Measurements from ENCODE around the gene AZIN2. TPM values are rescaled to one million over a fixed set of nuclear protein-coding genes. Genes with fewer than 3 reads are reported as not detected.
A peak's percentile ranks its signal among the peaks of the same experiment; 100 is the strongest.

Gene AZIN2
- total RNA-seq, 2 experiments from 2014 or later = 0.27 to 0.63 TPM

DNA sequence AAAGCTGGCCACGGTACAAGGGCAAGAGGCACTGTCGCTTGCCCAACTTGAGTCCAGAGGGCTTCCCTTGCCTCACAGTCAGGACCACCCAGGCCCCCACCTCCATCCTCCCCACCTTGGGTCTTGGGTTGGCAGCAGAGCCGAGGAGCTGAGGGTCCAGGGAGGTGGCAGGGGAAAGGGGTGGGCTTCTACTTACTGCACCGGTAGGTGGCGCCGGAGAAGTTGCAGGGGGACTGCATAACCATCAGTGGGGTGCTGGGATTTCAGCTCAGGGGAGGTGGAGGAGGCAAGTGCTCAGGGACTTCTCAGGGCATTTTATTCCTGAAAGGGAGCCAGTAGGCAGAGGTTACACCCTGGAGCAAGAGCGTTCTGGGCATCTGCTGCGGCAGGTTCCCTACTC, 56.8 kb downstream of the AZIN2 start:
- no peak overlapping the region for H3K4me2 ChIP-seq (ENCODE audit: low read length)
- H3K4me1 ChIP-seq (ENCODE audit: insufficient read depth, low read length, poor library complexity, severe bottlenecking) = no peaks in the 10 kb centered on the region
- intact Hi-C loops (cut with micrococcal nuclease; ENCODE audit: unreplicated experiment) = loop anchor here (1.0 kb wide), 2 partner anchors 161 to 230 kb away; no protein-coding TSS in a partner anchor
- BruUV-seq (replicated peaks) = no TSS peak
- no peaks in the 10 kb centered on the region for H3K9me2 ChIP-seq (ENCODE audit: insufficient read depth, low read length)
- ChIA-PET CTCF (ENCODE audit: unreplicated experiment) (interaction anchor here (1.5 kb wide), 1 partner anchor 158 kb away, joined by 4 read pairs; no protein-coding TSS in a partner anchor), POLR2A (interaction anchor here (1.2 kb wide), 1 partner anchor 11 kb away, joined by 3 read pairs; no protein-coding TSS in a partner anchor)
- no peaks in the 10 kb centered on the region for H3K9me3 ChIP-seq (ENCODE audit: low read length)
- H3K36me3 ChIP-seq (ENCODE audit: insufficient read depth, low read length) = no peaks in the 10 kb centered on the region
- H4K20me1 ChIP-seq (ENCODE audit: insufficient read depth, low read length) = no peaks in the 10 kb centered on the region
- no peak overlapping the region for H3K27ac ChIP-seq (ENCODE audit: low read depth, low read length, poor library complexity, severe bottlenecking)
- no peak overlapping the region for H3K4me3 ChIP-seq (ENCODE audit: low read depth, low read length, poor library complexity, severe bottlenecking)
- peak; percentile 65 for DNase-seq (ENCODE audit: low spot score)
- no peaks in the 10 kb centered on the region for H3K79me2 ChIP-seq (ENCODE audit: insufficient read depth, low read depth, low read length)
- TF ChIP-seq EZH2phosphoT487 (IDR thresholded peaks at IDR 0.05; ENCODE audit: borderline replicate concordance, low read depth, low read length) = no peak
- TF ChIP-seq, protein P1, sequence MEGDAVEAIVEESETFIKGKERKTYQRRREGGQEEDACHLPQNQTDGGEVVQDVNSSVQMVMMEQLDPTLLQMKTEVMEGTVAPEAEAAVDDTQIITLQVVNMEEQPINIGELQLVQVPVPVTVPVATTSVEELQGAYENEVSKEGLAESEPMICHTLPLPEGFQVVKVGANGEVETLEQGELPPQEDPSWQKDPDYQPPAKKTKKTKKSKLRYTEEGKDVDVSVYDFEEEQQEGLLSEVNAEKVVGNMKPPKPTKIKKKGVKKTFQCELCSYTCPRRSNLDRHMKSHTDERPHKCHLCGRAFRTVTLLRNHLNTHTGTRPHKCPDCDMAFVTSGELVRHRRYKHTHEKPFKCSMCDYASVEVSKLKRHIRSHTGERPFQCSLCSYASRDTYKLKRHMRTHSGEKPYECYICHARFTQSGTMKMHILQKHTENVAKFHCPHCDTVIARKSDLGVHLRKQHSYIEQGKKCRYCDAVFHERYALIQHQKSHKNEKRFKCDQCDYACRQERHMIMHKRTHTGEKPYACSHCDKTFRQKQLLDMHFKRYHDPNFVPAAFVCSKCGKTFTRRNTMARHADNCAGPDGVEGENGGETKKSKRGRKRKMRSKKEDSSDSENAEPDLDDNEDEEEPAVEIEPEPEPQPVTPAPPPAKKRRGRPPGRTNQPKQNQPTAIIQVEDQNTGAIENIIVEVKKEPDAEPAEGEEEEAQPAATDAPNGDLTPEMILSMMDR (conservative IDR thresholded peaks at IDR 0.05; ENCODE audit: low read length) = peak; percentile 86
- H2AFZ ChIP-seq (ENCODE audit: low read length) = no peak overlapping the region

DNA sequence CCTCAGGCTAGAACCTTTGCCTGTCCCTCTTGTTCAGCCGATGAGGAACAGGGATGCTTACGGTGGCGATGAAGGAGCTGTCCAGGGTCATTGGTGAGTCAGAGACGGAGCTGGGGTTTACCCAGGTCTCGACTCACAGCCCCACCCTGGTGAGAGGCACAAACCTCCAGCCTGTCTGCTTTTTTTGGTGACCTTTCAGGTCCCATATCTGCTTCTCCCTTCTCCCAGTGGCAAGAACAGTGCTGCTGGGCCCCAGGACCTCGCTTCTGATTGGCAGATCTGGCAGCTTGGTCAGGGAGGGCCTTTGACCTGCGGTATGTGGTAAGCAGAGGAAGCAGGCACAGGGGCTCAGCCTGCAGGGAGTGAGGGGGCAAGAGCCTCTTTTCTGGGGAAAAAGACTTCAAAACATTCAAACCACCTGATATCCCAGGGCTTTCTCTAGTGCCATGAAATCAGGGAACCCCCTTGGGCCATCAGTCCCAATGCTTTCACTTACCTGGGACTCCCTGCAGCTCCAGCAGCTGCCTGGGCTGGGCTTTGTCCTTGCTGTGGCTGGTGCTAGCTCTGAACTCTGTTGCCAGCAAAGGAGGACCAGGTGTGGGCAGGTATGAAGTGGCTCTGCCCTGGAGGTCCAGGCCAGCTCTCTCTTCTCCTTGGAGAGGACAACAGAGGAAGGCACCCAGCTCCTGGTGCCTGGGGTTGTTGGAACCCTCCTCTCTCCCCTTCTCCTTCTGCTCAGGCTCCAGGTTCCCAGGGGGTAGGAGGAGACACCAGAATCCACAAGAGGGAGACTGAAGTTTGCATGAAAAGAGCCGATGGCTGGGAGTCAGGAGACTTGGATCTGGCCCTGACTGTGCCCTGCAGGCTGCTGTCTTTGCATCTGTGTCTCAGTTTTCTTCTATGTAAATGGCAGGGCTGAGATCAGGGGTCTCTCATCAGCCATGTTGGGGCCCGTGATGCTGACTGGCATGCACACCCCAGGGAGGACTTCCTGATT, 59.5 kb downstream of the AZIN2 start:
- H3K9me3 ChIP-seq (ENCODE audit: low read length) = no peaks in the 10 kb centered on the region
- DNase-seq (ENCODE audit: low spot score) = no peak
- H2AFZ ChIP-seq (ENCODE audit: low read length) = no peak overlapping the region
- CTCF ChIA-PET (ENCODE audit: unreplicated experiment) = no interaction called here
- no peak overlapping the region for H3K4me2 ChIP-seq (ENCODE audit: low read length)
- H3K4me1 ChIP-seq (ENCODE audit: insufficient read depth, low read length, poor library complexity, severe bottlenecking) = no peaks in the 10 kb centered on the region
- POLR2A ChIA-PET = no interaction called here
- H3K4me3 ChIP-seq (ENCODE audit: low read depth, low read length, poor library complexity, severe bottlenecking) = no peak overlapping the region
- no peaks in the 10 kb centered on the region for H4K20me1 ChIP-seq (ENCODE audit: insufficient read depth, low read length)
- H3K79me2 ChIP-seq (ENCODE audit: insufficient read depth, low read depth, low read length) = no peaks in the 10 kb centered on the region
- no peaks in the 10 kb centered on the region for H3K36me3 ChIP-seq (ENCODE audit: insufficient read depth, low read length)
- no TSS peak for BruUV-seq (replicated peaks)
- no peak overlapping the region for H3K27ac ChIP-seq (ENCODE audit: low read depth, low read length, poor library complexity, severe bottlenecking)
- intact Hi-C loops (cut with micrococcal nuclease; ENCODE audit: unreplicated experiment) = no loop called here
- TF ChIP-seq, protein P1 (conservative IDR thresholded peaks at IDR 0.05; ENCODE audit: low read length) = no peak
- TF ChIP-seq EZH2phosphoT487 (IDR thresholded peaks at IDR 0.05; ENCODE audit: borderline replicate concordance, low read depth, low read length) = no peak
- no peaks in the 10 kb centered on the region for H3K9me2 ChIP-seq (ENCODE audit: insufficient read depth, low read length)

- H3K4me2 ChIP-seq (ENCODE audit: low read length) = no peak overlapping the region
- no peaks in the 10 kb centered on the region for H4K20me1 ChIP-seq (ENCODE audit: insufficient read depth, low read length)
- H3K4me1 ChIP-seq (ENCODE audit: insufficient read depth, low read length, poor library complexity, severe bottlenecking) = no peaks in the 10 kb centered on the region
- TF ChIP-seq EZH2phosphoT487 (IDR thresholded peaks at IDR 0.05; ENCODE audit: borderline replicate concordance, low read depth, low read length) = no peak
- TF ChIP-seq, protein P1 (conservative IDR thresholded peaks at IDR 0.05; ENCODE audit: low read length) = no peak
- no peak overlapping the region for H2AFZ ChIP-seq (ENCODE audit: low read length)
- H3K36me3 ChIP-seq (ENCODE audit: insufficient read depth, low read length) = no peaks in the 10 kb centered on the region
- POLR2A ChIA-PET = no interaction called here
- H3K4me3 ChIP-seq (ENCODE audit: low read depth, low read length, poor library complexity, severe bottlenecking) = no peak overlapping the region
- no peaks in the 10 kb centered on the region for H3K9me2 ChIP-seq (ENCODE audit: insufficient read depth, low read length)
- CTCF ChIA-PET (ENCODE audit: unreplicated experiment) = no interaction called here
- no peaks in the 10 kb centered on the region for H3K79me2 ChIP-seq (ENCODE audit: insufficient read depth, low read depth, low read length)
- BruUV-seq (replicated peaks) = no TSS peak
- no peak for DNase-seq (ENCODE audit: low spot score)
- no peaks in the 10 kb centered on the region for H3K9me3 ChIP-seq (ENCODE audit: low read length)
- H3K27ac ChIP-seq (ENCODE audit: low read depth, low read length, poor library complexity, severe bottlenecking) = no peak overlapping the region
- intact Hi-C loops (cut with micrococcal nuclease; ENCODE audit: unreplicated experiment) = no loop called here
These were observed 60.3 kb downstream of the AZIN2 start for GRCh38 chr1:33141216-33141615.
